Fibroblast of lung (primary cell): ENCODE results near the gene LPP.

Experiments used
- EZH2 ChIP-seq: IDR thresholded peaks from 2 replicates; pipeline ENCODE4 v1.5.1; 2012; ENCODE audit warnings: low read length, control low read depth, mild to moderate bottlenecking; ENCODE audit errors: missing control alignments
- TF ChIP-seq, protein P1 (sequence below), 2 donors: IDR thresholded peaks in 1 of 2; conservative IDR thresholded peaks in 1 of 2; 1 replicate in 1 of 2; 2 replicates in 1 of 2; pipeline ENCODE4 v1.5.1; 2011 to 2012; ENCODE audit warnings: low read length in 2 of 2, control low read depth in 1 of 2, inconsistent platforms in 1 of 2, low read depth in 1 of 2, mild to moderate bottlenecking in 1 of 2

DNA sequence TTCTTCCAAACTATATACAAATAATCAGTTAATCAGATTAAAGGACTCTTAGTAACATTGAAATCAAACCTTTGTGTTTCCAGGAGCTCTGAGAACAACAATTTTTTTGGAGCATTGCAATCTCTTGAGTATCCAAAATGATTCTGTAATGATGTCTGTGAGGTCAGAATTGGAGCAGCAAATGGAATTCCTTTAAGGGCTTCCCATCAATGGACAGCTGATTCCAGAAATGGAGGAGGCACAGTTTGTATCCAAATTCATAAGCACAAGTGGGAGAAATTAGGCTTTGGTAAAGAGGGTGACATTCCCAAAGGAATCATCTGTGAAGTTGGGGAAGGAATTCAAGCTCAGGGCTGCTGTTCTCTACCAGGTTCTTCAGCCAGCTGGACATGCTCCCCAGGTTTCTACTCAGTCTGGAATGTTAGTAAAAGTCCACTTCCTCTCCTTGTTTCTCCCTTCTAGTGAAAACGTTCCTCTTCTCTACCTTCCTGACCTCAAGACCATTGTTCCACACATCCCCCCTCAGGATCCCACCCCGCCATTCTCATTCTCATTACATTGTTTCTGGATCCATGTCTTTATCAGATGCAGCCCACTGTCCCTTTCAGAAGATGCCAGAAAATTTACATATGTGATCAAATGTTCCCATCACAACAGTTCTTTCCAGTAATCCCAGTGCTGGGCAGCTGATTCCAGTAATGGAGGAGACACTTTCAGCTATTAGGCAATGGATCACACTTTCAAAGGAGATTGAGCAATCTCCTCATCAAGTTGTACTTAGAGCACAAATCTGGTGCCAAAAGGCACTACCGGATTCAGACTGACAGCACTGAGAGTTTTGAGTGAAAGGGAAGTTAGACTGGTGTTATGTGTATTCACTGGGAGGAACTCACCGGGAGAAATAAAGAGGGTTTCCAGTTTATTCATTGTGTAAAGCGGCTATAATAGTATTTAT lies 626.5 kb downstream of the LPP start:
- TF ChIP-seq, protein P1, sequence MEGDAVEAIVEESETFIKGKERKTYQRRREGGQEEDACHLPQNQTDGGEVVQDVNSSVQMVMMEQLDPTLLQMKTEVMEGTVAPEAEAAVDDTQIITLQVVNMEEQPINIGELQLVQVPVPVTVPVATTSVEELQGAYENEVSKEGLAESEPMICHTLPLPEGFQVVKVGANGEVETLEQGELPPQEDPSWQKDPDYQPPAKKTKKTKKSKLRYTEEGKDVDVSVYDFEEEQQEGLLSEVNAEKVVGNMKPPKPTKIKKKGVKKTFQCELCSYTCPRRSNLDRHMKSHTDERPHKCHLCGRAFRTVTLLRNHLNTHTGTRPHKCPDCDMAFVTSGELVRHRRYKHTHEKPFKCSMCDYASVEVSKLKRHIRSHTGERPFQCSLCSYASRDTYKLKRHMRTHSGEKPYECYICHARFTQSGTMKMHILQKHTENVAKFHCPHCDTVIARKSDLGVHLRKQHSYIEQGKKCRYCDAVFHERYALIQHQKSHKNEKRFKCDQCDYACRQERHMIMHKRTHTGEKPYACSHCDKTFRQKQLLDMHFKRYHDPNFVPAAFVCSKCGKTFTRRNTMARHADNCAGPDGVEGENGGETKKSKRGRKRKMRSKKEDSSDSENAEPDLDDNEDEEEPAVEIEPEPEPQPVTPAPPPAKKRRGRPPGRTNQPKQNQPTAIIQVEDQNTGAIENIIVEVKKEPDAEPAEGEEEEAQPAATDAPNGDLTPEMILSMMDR (conservative IDR thresholded peaks at IDR 0.05 in 1 of 2, IDR thresholded peaks at IDR 0.05 in 1 of 2; ENCODE audit: low read depth in 1 of 2, low read length in 2 of 2) = no peak
- no peak for TF ChIP-seq EZH2
